NOMO-1 treated with dmso at 0.1 percent for 144 hours (cell line): ENCODE results near the gene DPP6.

Source experiments
- DNase-seq: peaks from one replicate; lab custom pipeline; 2025; ENCODE audit not compliant: unreplicated experiment; lab: John Stamatoyannopoulos, UW

DPP6 gene

GRCh38 chr7:154394804-154395203, 342.6 kb downstream of the DPP6 start:
- DNase-seq, result no peak

- no peak for DNase-seq
Observed at GRCh38 chr7:154406312-154406711, 354.1 kb downstream of the DPP6 start.

- DNase-seq, result no peak
Observed at GRCh38 chr7:154409703-154410311, 357.6 kb downstream of the DPP6 start.

- no peak for DNase-seq
Observed at GRCh38 chr7:154412105-154412504, 359.9 kb downstream of the DPP6 start.

- no peak for DNase-seq
Observed at GRCh38 chr7:154415709-154416399, 363.7 kb downstream of the DPP6 start.

- DNase-seq, result no peak
Observed at GRCh38 chr7:154416714-154417113, 364.5 kb downstream of the DPP6 start.

GRCh38 chr7:154419344-154419743, 367.1 kb downstream of the DPP6 start:
- no peak for DNase-seq

GRCh38 chr7:154423231-154423630, 371.0 kb downstream of the DPP6 start:
- no peak for DNase-seq

GRCh38 chr7:154424350-154424749, 372.2 kb downstream of the DPP6 start:
- no peak for DNase-seq

- DNase-seq, result no peak
Observed at GRCh38 chr7:154425271-154425670, 373.1 kb downstream of the DPP6 start.

- DNase-seq, result no peak
Observed at GRCh38 chr7:154426778-154427177, 374.6 kb downstream of the DPP6 start.

GRCh38 chr7:154427533-154427932, 375.3 kb downstream of the DPP6 start:
- no peak for DNase-seq

- DNase-seq, result no peak
Observed at GRCh38 chr7:154429666-154430404, 377.6 kb downstream of the DPP6 start.

- DNase-seq, result no peak
Observed at GRCh38 chr7:154430640-154431039, 378.4 kb downstream of the DPP6 start.

GRCh38 chr7:154431045-154431444, 378.8 kb downstream of the DPP6 start:
- no peak for DNase-seq

- no peak for DNase-seq
Observed at GRCh38 chr7:154433632-154434598, 381.7 kb downstream of the DPP6 start.

GRCh38 chr7:154436560-154436959, 384.4 kb downstream of the DPP6 start:
- no peak for DNase-seq

GRCh38 chr7:154437234-154437633, 385.0 kb downstream of the DPP6 start:
- DNase-seq, result no peak

GRCh38 chr7:154438571-154439367, 386.6 kb downstream of the DPP6 start:
- DNase-seq, result no peak

- no peak for DNase-seq
Observed at GRCh38 chr7:154440058-154440457, 387.9 kb downstream of the DPP6 start.
